IMR-90 (cell line): ENCODE measurements around the gene C5AR2. TPM values are rescaled to one million over a fixed set of nuclear protein-coding genes. Genes with fewer than 3 reads are reported as not detected.

Source experiments
- ATAC-seq: fragments of 200-7000 bp; cut with Tn5 transposase; 2 replicates; pipeline ENCODE4 v1.9.1; 2020; ENCODE audit warnings: low read depth, mild to moderate bottlenecking, moderate library complexity
- BruUV-seq: library from RNA; stranded (reverse); fragments of 400-500 nt; replicated peaks from 2 replicates; lab custom pipeline; 2021; lab: Mats Ljungman, UMichigan
- CTCF ChIA-PET: fragments of 300-600 bp; formaldehyde crosslinking; extraction: SDS; loops from one replicate; lab custom pipeline; 2021; ENCODE audit warnings: antibody characterized with exemption; lab: Yijun Ruan, JAX
- POLR2A ChIA-PET: fragments of 300-600 bp; sonication (Branson Sonifier 250); formaldehyde crosslinking; loops from one replicate; lab custom pipeline; 2022; ENCODE audit warnings: antibody characterized with exemption; ENCODE audit not compliant: unreplicated experiment; lab: Charles Lee
- DNase-seq: peaks from one replicate; pipeline ENCODE4 v3.0.0; 2013
- H2AFZ ChIP-seq: replicated peaks from 2 replicates; pipeline ENCODE3; 2013; ENCODE audit warnings: low read length, mild to moderate bottlenecking; ENCODE audit not compliant: poor library complexity
- H2AK5ac ChIP-seq: 2 replicates; pipeline ENCODE4 v1.6.1; 2013; ENCODE audit warnings: low read depth, low read length, inconsistent platforms
- H2AK9ac ChIP-seq: replicated peaks from 2 replicates; pipeline ENCODE3; 2013; ENCODE audit warnings: mild to moderate bottlenecking, low read depth, low read length, moderate library complexity; ENCODE audit not compliant: poor library complexity
- H2BK120ac ChIP-seq: 2 replicates; pipeline ENCODE4 v1.6.1; 2013; ENCODE audit warnings: low read depth, low read length, inconsistent platforms
- H2BK15ac ChIP-seq: 3 replicates; pipeline ENCODE4 v1.6.1; 2013; ENCODE audit warnings: low read depth, low read length, inconsistent platforms
- H2BK20ac ChIP-seq: 2 replicates; pipeline ENCODE4 v1.6.1; 2013; ENCODE audit warnings: low read depth, mild to moderate bottlenecking, inconsistent platforms, low read length, moderate library complexity
- H2BK5ac ChIP-seq: 2 replicates; pipeline ENCODE4 v1.6.1; 2013; ENCODE audit warnings: mild to moderate bottlenecking, low read depth, low read length, inconsistent platforms; ENCODE audit not compliant: poor library complexity, severe bottlenecking
- H3K14ac ChIP-seq: replicated peaks from 2 replicates; pipeline ENCODE4 v1.6.1; 2013; ENCODE audit warnings: low read depth, low read length, inconsistent platforms
- H3K18ac ChIP-seq: 2 replicates; pipeline ENCODE4 v1.6.1; 2013; ENCODE audit warnings: low read depth, low read length, control low read depth
- H3K23ac ChIP-seq: 2 replicates; pipeline ENCODE4 v1.6.1; 2013; ENCODE audit warnings: low read depth, low read length, inconsistent platforms
- H3K27ac ChIP-seq: 2 replicates; pipeline ENCODE4 v1.5.1; 2013; ENCODE audit warnings: mild to moderate bottlenecking, control low read depth, low read length; ENCODE audit not compliant: insufficient read depth
- H3K27me3 ChIP-seq: 2 replicates; pipeline ENCODE4 v1.6.1; 2013; ENCODE audit warnings: low read length; ENCODE audit not compliant: control insufficient read depth, insufficient read depth
- H3K36me3 ChIP-seq: 2 replicates; pipeline ENCODE4 v1.6.1; 2013; ENCODE audit warnings: low read length, mixed read lengths; ENCODE audit not compliant: control insufficient read depth, insufficient read depth
- H3K4ac ChIP-seq: 2 replicates; pipeline ENCODE4 v1.6.1; 2013; ENCODE audit warnings: low read depth, low read length, inconsistent platforms
- H3K4me1 ChIP-seq: 2 replicates; pipeline ENCODE4 v1.6.1; 2013; ENCODE audit warnings: low read length, mixed read lengths; ENCODE audit not compliant: control insufficient read depth, insufficient read depth
- H3K4me2 ChIP-seq: 2 replicates; pipeline ENCODE4 v1.6.1; 2013; ENCODE audit warnings: low read depth, mild to moderate bottlenecking, control low read depth, low read length, moderate library complexity
- H3K4me3 ChIP-seq: 2 replicates; pipeline ENCODE4 v1.5.1; 2013; ENCODE audit warnings: low read depth, mild to moderate bottlenecking, control low read depth, low read length, moderate library complexity; ENCODE audit not compliant: insufficient read depth
- H3K56ac ChIP-seq: 2 replicates; pipeline ENCODE4 v1.6.1; 2013; ENCODE audit warnings: low read length, inconsistent platforms; ENCODE audit not compliant: insufficient read depth; ENCODE audit errors: extremely low read depth
- H3K79me1 ChIP-seq, 2 experiments: 2 replicates each; pipeline ENCODE4 v1.6.1; 2013; ENCODE audit warnings: low read length in 2 of 2, inconsistent platforms in 1 of 2, low read depth in 1 of 2
- H3K9ac ChIP-seq: 2 replicates; pipeline ENCODE4 v1.6.1; 2013; ENCODE audit warnings: low read depth, low read length, control low read depth
- H3K9me1 ChIP-seq: 2 replicates; pipeline ENCODE4 v1.6.1; 2013; ENCODE audit warnings: low read length, inconsistent platforms; ENCODE audit not compliant: insufficient read depth
- H3K9me3 ChIP-seq: 2 replicates; pipeline ENCODE4 v1.6.1; 2013; ENCODE audit warnings: low read length; ENCODE audit not compliant: control insufficient read depth, insufficient read depth
- H4K20me1 ChIP-seq: 2 replicates; pipeline ENCODE4 v1.6.1; 2013; ENCODE audit warnings: low read length, inconsistent platforms; ENCODE audit not compliant: insufficient read depth
- H4K5ac ChIP-seq: 2 replicates; pipeline ENCODE4 v1.6.1; 2013; ENCODE audit warnings: mild to moderate bottlenecking, low read depth, low read length, control low read depth
- H4K8ac ChIP-seq, 2 experiments: 2 replicates each; pipeline ENCODE4 v1.6.1; 2013; ENCODE audit warnings: low read depth in 2 of 2, low read length in 2 of 2, control low read depth in 1 of 2, inconsistent platforms in 1 of 2
- H4K91ac ChIP-seq: 2 replicates; pipeline ENCODE4 v1.6.1; 2013; ENCODE audit warnings: low read depth, low read length, inconsistent platforms; ENCODE audit not compliant: insufficient read depth
- BHLHE40 ChIP-seq: fragments of 150-350 bp; IDR thresholded peaks from 2 replicates; pipeline ENCODE4 v1.6.1; 2016; ENCODE audit warnings: mild to moderate bottlenecking, low read depth, low read length
- FOS ChIP-seq: fragments of 150-350 bp; IDR thresholded peaks from 2 replicates; pipeline ENCODE4 v1.6.1; 2016; ENCODE audit warnings: low read depth, low read length
- MAFK ChIP-seq: IDR thresholded peaks from 2 replicates; pipeline ENCODE4 v1.6.1; 2012; ENCODE audit warnings: low read depth, low read length, improper control_type of control experiment
- MXI1 ChIP-seq: IDR thresholded peaks from 2 replicates; pipeline ENCODE4 v1.6.1; 2012; ENCODE audit warnings: low read depth, mild to moderate bottlenecking, low read length, moderate library complexity, borderline replicate concordance
- POLR2A ChIP-seq: IDR thresholded peaks from 2 replicates; pipeline ENCODE4 v1.6.1; 2012; ENCODE audit warnings: mild to moderate bottlenecking, low read depth, low read length
- RCOR1 ChIP-seq: IDR thresholded peaks from 2 replicates; pipeline ENCODE4 v1.6.1; 2012; ENCODE audit warnings: mild to moderate bottlenecking, low read length, improper control_type of control experiment; ENCODE audit not compliant: insufficient replicate concordance
- WGBS, 2 experiments: methylation state at CpG; one replicate each; pipeline versions ENCODE4 v1.1.5 to v1.1.7; 2013; ENCODE audit warnings: missing lambda C conversion rate in 2 of 2; ENCODE audit not compliant: insufficient read length in 1 of 2; ENCODE audit errors: extremely low coverage in 2 of 2; 5-methylcytosine and 5-hydroxymethylcytosine counted together
- dilution Hi-C: fragments of 300-500 bp; cut with HindIII; formaldehyde crosslinking; loops from one replicate; pipeline ENCODE4 v1.14.3; 2018; ENCODE audit warnings: low sequenced_read_pairs; ENCODE audit not compliant: unreplicated experiment
- in situ Hi-C: fragments of 300-500 bp; cut with MboI; formaldehyde crosslinking; loops from 3 replicates; pipeline ENCODE4 v1.14.3; 2019; ENCODE audit warnings: low sequenced_read_pairs, inconsistent platforms, mixed read lengths
- intact Hi-C: fragments of 100-400 bp; cut with micrococcal nuclease; formaldehyde crosslinking; loops from 2 replicates; pipeline ENCODE4 v1.10.0; 2022
- polyA plus RNA-seq, 3 experiments: library from polyadenylated mRNA; depleted of rRNA; stranded (reverse); fragments of >200 nt; gene quantifications; 2 replicates each; pipeline ENCODE4 v1.2.3, GENCODE V29; 2012; ENCODE audit warnings: low replicate concordance in 1 of 3
- total RNA-seq: library from RNA; depleted of rRNA; stranded (reverse); fragments of >200 nt; gene quantifications from 2 replicates; pipeline ENCODE4 v1.2.3, GENCODE V29; 2012
- TF ChIP-seq, protein P1 (sequence below): fragments of 150-350 bp; IDR thresholded peaks from 2 replicates; pipeline ENCODE4 v1.6.1; 2017; ENCODE audit warnings: mild to moderate bottlenecking, antibody characterized with exemption, low read length, low read depth

The C5AR2 gene
- total and polyA plus RNA-seq, 2 of the 4 experiments (the other 2 are of a cell fraction), result not detected

DNA sequence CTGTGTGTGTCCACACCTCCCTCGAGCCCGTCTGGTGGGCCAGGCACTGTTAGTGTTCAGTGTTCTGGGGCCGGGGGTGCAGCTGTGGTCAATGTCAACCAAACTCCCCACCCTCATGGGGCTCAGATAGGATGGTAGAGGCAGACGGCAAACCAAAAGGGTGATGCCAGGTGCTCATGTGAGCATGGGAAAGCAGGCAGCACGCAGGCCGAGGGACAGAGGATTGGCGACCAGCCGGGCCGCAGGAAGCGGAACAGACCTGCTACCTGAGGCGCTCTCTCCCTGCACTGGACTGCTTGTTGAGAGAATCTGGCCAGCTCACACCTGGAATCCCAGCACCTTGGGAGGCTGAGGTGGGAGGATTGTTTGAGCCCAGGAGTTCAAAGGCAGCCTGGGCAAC is 46.3 kb downstream of the C5AR2 start:
- H3K4ac ChIP-seq, result no peak overlapping the region
- no peak overlapping the region for H3K9ac ChIP-seq
- H4K91ac ChIP-seq, result no peak overlapping the region
- no peak overlapping the region for H3K27ac ChIP-seq
- H2AK9ac ChIP-seq, result no peak overlapping the region
- intact Hi-C loops (no loop called here), in situ Hi-C loops (no loop called here), dilution Hi-C loops (no loop called here)
- H4K5ac ChIP-seq, result no peak overlapping the region
- no peak overlapping the region for H2AFZ ChIP-seq
- DNase-seq (no peak), ATAC-seq (no peak)
- no peak overlapping the region for H3K14ac ChIP-seq
- no peak overlapping the region for H2BK5ac ChIP-seq
- H3K4me2 ChIP-seq, result no peak overlapping the region
- H2BK120ac ChIP-seq, result no peak overlapping the region
- H3K9me1 ChIP-seq, result no peaks in the 10 kb centered on the region
- no peak overlapping the region for H3K23ac ChIP-seq
- TF ChIP-seq BHLHE40 (no peak), MXI1 (no peak), MAFK (no peak), POLR2A (no peak), FOS (no peak), RCOR1 (no peak)
- TF ChIP-seq, protein P1, sequence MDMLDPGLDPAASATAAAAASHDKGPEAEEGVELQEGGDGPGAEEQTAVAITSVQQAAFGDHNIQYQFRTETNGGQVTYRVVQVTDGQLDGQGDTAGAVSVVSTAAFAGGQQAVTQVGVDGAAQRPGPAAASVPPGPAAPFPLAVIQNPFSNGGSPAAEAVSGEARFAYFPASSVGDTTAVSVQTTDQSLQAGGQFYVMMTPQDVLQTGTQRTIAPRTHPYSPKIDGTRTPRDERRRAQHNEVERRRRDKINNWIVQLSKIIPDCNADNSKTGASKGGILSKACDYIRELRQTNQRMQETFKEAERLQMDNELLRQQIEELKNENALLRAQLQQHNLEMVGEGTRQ, result no peak
- no peaks in the 10 kb centered on the region for H3K27me3 ChIP-seq
- H2AK5ac ChIP-seq, result no peak overlapping the region
- no peaks in the 10 kb centered on the region for H3K9me3 ChIP-seq
- no peaks in the 10 kb centered on the region for H3K4me1 ChIP-seq
- no peak overlapping the region for H4K8ac ChIP-seq
- H3K79me1 ChIP-seq, result no peaks in the 10 kb centered on the region; a peak in 1 of 4 replicates
- H4K20me1 ChIP-seq, result 0 out of 2 replicates have a peak, but pooled peaks cover 7% of the 10 kb centered on the region
- H3K56ac ChIP-seq, result no peak overlapping the region
- no peak overlapping the region for H2BK15ac ChIP-seq
- WGBS, 2 experiments, result 88% methylated on average over 7 of the region's 11 CpGs; no CpG with 5 or more reads in 1 of the 2 experiments
- no peak overlapping the region for H3K4me3 ChIP-seq
- H3K36me3 ChIP-seq, result peaks cover 77% of the 10 kb centered on the region
- ChIA-PET CTCF (no interaction called here), POLR2A (no interaction called here)
- no TSS peak for BruUV-seq
- no peak overlapping the region for H2BK20ac ChIP-seq
- no peak overlapping the region for H3K18ac ChIP-seq
